Hematopoietic multipotent progenitor cell treated with erythropoietin and hydrocortisone succinate and interleukin-3 and kit ligand, for 6 days (in vitro differentiated cells): ENCODE data around the gene TNS4.

Source experiments
- DNase-seq: peaks from one replicate; pipeline ENCODE4 v3.0.0-alpha.2; 2015

The TNS4 gene

GRCh38 chr17:40453881-40454612 lies 47.4 kb downstream of the TNS4 start:
- no peak for DNase-seq

GRCh38 chr17:40452921-40453378 lies 48.5 kb downstream of the TNS4 start:
- DNase-seq, result no peak

DNA sequence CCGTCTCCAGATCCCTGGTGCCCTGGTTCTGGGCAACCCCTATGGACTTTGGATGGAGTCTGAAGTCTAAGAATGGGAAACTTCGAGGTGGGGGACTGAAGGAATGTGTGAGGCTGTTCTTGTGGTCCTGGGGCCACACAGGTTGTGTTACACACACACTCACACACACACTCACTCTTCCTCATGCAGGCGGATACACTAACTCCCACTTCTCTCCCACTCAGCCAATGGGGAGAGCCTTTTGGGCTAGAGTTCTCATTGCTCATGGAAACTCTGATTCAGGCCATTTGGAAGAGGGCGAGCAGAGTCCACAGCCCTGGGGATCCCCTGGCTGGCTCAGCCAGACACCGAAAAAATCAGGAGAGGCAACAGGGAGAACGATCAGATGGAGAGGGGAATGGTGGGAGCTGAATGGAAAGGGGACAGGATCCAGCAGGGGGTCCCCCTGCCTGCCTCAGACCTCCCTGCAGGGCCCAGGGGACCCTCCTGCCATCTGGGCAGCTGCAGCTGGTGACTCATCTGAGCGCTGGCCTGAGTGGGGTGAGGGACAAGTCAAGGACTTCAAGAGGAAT lies 49.1 kb downstream of the TNS4 start:
- no peak for DNase-seq

DNA sequence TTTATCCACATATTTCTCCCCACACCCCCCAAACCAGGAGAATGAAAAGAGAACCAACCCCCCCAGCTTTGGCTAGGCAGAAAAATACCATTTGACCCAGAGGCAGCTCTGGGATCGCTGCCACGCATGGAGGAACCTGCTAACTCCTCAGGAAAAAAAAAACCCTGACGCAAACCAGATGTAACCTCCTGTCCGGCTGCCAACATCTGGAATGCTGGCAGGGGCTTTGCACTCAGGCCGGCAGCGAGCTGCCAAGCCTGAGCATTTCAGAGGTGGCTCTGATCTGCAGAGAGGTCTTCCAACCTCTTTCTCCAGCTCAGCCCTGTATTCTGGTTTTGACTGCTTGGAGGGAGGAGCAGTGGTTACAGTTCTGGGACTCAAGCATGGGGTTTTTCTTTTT lies 50.0 kb downstream of the TNS4 start:
- DNase-seq, result no peak

- DNase-seq, result peak; percentile 72
Measured at GRCh38 chr17:40450175-40450574, 51.2 kb downstream of the TNS4 start.

- peak; percentile 48 for DNase-seq
Measured at GRCh38 chr17:40448639-40449261, 52.7 kb downstream of the TNS4 start.

- DNase-seq, result peak; percentile 60
Measured at GRCh38 chr17:40448213-40448638, 53.2 kb downstream of the TNS4 start.

GRCh38 chr17:40447806-40448205 lies 53.6 kb downstream of the TNS4 start:
- peak; percentile 81 for DNase-seq

DNA sequence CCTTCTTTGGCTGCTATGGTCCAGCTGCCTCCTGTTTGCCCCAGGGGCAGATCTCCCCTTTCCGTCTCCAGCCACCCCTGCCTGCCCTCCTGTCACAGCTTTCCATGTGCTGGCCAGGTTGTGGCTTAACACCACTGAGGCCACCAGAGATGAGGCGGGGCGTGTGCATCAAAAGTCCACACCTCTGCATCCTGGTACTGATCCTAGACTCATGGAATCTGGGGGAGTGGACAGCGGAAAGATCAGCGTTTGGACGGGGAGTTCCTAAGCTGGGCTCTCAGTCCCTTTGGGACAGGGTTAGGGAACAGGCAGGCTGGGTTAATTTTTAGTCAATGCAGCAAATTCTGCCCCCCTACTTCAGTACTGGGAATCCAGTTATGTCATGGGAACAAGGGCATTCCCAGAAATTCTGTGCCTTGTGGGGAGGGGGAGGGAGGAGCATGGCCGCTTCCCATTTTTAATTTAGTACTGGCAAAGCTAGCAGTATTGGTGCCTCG lies 54.2 kb downstream of the TNS4 start:
- DNase-seq, result no peak

DNA sequence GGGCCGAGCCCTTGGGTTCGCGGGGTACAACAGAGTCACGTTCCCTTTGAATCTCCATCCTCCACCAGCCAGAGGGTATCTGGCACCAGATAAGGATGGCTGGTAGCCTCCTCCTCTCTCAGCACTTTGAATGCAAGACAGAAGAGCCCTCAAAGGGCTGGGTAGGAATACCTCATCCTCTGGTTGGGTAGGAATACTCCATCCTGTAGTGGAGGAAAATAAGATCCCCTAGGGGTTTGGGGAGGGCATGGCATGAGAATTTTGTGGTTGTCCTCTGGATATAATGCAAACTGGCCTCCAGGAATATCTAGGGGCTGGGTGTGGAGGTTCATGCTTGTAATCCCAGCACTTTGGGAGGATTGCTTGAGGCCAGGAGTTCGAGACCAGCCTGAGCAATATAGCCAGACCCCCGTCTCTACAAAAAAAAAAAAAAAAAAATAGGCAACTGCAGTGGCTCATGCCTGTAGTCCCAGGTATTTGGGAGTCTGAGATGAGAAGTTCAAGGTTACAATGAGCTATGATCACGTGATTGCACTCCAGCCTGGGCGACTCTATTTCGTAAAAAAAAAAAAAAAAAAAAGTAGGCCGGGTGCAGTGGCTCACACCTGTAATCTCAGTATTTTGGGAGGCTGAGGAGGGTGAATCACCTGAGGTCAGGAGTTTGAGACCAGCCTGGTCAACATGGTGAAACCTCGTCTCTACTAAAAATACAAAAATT lies 55.5 kb downstream of the TNS4 start:
- DNase-seq, result peak; percentile 63

GRCh38 chr17:40443988-40444899 lies 57.2 kb downstream of the TNS4 start:
- no peak for DNase-seq

DNA sequence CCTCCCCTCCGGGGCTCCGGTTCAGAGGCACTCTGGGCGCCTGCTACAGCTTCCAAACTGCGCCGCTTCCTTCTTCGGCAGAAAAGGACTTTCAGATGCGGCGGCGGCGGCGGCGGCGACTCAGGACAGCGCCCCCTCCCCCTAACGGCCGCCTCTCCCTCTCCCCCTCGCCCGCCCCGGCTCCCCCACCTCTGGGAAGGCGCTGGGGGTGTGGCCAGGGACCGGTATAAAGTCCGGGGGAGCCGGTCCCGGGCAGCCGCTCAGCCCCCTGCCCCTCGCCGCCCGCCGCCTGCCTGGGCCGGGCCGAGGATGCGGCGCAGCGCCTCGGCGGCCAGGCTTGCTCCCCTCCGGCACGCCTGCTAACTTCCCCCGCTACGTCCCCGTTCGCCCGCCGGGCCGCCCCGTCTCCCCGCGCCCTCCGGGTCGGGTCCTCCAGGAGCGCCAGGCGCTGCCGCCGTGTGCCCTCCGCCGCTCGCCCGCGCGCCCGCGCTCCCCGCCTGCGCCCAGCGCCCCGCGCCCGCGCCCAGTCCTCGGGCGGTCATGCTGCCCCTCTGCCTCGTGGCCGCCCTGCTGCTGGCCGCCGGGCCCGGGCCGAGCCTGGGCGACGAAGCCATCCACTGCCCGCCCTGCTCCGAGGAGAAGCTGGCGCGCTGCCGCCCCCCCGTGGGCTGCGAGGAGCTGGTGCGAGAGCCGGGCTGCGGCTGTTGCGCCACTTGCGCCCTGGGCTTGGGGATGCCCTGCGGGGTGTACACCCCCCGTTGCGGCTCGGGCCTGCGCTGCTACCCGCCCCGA lies 58.0 kb downstream of the TNS4 start, which contains the start of gene IGFBP4:
Gene IGFBP4, plus strand, starts transcription at position 255 of the 792 bp plus-strand sequence. Its CDS starts 286 bp downstream, at position 541.
- DNase-seq, result peak; percentile 83

DNA sequence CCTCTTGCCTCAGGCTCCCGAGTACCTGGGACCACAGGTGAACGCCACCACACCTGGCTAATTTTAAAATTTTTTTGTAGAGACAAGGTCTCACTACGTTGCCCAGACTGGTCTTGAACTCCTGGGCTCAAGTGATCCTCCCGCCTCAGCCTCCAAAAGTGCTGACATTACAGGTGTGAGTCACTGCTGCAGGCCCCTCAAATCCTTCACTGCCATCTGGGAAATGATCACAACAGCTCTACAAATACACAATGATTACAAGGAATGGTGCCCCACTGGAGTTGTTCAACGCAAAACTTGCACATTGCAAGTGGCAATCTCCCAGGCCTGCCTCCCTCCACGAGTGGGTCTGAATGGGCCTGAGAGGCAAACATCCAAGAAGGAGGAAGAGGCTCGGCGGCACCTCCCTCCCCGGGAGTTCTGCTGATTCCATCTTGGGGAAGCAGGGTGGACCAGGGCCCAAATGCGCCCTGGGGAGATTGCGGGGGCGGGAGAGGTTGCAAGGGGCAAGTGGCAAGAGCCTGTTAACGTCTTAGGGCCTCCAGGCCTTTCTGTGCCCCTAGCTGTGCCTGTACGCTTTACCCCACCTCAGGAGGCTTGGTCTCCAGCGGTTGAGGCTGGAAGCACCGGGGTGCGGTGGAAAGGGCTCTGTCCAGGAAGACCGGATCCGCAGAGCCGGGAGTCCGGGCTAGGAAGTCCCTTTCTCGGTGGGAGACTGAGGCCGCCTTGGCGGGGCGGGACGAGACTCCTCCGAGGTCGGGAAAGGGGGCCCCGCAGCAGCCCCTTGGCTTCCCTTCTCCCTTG lies 58.8 kb downstream of the TNS4 start:
- no peak for DNase-seq

- no peak for DNase-seq
Measured at GRCh38 chr17:40440166-40440565, 61.3 kb downstream of the TNS4 start.

DNA sequence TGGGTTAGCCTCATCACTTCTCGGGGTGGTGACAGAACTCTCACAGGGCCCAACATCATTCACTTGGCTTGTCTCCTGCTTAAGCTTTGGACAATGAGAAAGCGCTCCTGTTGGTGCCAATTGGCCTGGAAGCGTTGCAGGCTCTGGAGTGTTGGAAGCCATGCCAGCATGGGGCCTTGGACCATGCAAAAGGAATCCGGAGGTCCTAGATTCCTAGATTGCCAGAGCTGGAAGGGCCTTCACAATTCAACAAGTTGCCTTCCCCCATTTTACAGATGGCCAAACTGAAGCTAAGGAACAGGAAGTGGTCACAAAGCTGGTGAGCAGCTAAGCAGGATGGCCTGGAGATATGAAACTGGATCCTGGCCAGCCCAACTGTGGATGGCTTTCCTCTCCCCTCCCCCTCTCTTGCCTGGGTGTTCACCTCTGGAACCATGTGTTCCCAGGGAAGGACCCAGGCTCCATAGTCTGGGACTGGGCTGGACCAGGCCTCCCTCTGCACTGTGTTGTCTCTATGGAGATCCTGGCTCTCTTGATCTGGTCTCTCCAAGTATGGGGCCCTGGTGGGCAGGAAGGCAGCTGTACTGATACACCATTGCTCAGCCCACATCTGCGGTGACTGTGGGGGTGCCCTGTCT lies 64.2 kb downstream of the TNS4 start:
- peak; percentile 86 for DNase-seq

DNA sequence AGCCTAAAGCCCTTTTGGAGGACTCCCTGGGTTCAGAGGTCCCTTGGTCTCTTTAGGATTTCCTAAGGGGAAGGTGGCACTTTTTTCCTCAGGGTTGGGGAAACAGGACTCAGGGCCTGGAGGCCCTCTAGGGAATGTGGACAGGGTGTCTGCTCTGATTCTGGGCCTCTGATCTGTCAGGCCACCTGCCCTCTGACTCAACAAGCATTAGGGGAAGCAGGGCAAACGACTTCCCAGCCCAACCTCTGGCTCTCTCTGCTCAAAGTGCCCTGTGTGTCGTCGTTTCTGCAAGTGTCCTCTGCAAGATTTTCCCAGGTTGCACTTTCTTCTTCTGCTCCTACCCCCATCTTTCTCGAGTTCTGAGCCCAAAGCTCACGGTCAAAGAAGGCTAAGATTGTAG lies 64.8 kb downstream of the TNS4 start:
- DNase-seq, result peak; percentile 39

DNA sequence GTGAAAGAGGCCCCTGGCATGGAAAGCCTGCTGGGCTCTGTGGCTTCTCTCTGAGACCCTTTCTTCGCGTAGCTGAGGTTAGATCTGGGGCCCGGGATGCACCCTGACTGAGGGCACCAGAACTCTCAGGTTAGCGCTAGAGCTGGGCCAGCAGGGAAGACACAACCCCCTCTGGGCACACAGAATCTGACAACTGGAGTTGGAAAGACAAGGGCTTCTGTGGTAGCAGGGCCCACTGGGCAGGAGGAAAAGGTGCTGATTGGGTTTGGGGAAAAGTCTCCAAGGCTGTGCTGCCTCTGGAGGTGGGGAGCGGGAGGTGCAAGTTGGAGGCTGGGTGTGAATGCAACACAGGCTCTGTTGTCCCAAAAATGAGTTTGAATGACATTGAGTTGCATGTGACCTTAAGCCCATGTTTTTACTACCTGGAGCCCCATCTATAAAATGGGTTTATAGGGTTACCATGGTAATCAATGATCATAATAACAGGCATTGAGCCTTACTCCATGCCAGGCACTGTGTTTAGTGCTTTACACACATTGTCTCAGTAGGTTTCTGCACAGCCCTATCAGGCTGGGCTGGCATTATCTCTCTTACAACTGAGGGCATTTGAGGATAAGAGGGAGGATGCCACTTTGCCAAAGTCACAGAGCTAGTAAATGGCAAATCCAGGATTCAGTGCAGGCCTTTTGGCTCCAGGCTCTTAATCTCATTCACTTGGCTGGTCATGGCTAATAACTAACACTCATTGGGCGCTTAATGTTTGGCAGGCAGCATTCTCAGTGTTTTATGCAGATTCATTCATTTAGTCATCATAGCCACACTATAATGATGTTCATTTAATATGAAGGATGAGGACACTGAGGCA lies 67.6 kb downstream of the TNS4 start:
- DNase-seq, result peak; percentile 77

- peak; percentile 35 for DNase-seq
Measured at GRCh38 chr17:40432864-40433528, 68.4 kb downstream of the TNS4 start.
